ENCODE measurements around the gene SRGAP1.

- TF ChIP-seq CTCF (IDR thresholded peaks at IDR 0.05) (no peak), POLR2A (IDR thresholded peaks at IDR 0.05) (no peak)
Measured at GRCh38 chr12:64128366-64128765, 283.9 kb downstream of the SRGAP1 start.

All from vagina (tissue), 2 donors.